Upper lobe of right lung (tissue), 1 donor: Measurements from ENCODE around the gene SMIM36. TPM values are rescaled to one million over a fixed set of nuclear protein-coding genes. Genes with fewer than 3 reads are reported as not detected.

ENCODE experiments used
- ATAC-seq: fragments of 200-7000 bp; cut with Tn5 transposase; one replicate; pipeline ENCODE4 v1.9.1; 2020; ENCODE audit warnings: mild to moderate bottlenecking, moderate library complexity
- DNase-seq: peaks from one replicate; pipeline ENCODE4 v3.0.0-alpha.2; 2020
- H3K27ac ChIP-seq: fragments of 200-600 bp; one replicate; pipeline ENCODE4 v1.8.0; 2022
- H3K27me3 ChIP-seq: fragments of 200-600 bp; one replicate; pipeline ENCODE4 v1.8.0; 2022; ENCODE audit warnings: mild to moderate bottlenecking
- H3K36me3 ChIP-seq: fragments of 200-600 bp; one replicate; pipeline ENCODE4 v1.8.0; 2022
- H3K4me1 ChIP-seq: fragments of 200-600 bp; one replicate; pipeline ENCODE4 v1.8.0; 2022
- H3K4me3 ChIP-seq: fragments of 200-600 bp; one replicate; pipeline ENCODE4 v1.8.0; 2022; ENCODE audit warnings: mild to moderate bottlenecking
- H3K9me3 ChIP-seq: fragments of 200-600 bp; one replicate; pipeline ENCODE4 v1.8.0; 2022
- intact Hi-C: fragments of 100-400 bp; cut with DNase I; formaldehyde crosslinking; loops from one replicate; pipeline ENCODE4 v1.11.0; 2022
- total RNA-seq: library from RNA; stranded (reverse); fragmentation: NEBNext Ultra II Directional; extraction: Animal tissue kit (Norgen Biotek cat#: 25700); gene quantifications from one replicate; pipeline ENCODE4 v1.2.1, GENCODE V29; 2021
- TF ChIP-seq, protein P1 (sequence below): fragments of 200-600 bp; IDR thresholded peaks from one replicate; pipeline ENCODE4 v1.8.0; 2022; ENCODE audit warnings: antibody characterized with exemption
- donor health status: DM: no; HTN: yes; CAD: no; lungs with severe emphysema.

The SMIM36 gene
- total RNA-seq, 1 donor from 2014 or later, result not detected

DNA sequence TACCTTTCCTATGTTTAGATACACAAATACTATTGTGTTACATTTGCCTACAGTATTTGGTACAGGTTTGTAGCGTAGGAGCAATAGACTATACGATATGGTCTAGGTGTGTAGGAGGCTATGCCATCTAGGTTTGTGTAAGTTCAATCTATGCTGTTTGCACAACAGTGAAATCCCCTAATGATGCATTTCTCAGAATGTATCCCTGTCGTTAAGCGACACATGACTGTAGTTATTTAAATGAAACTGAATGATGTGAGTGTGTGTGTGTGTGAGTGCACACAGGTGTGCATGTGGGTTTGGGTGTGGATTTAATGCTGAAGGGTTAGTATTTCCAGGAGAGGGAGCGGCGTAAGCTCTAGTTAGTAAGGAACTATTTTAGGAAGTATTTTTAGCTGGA lies 34.6 kb upstream of the SMIM36 start:
- ATAC-seq (no peak), DNase-seq (no peak)
- TF ChIP-seq, protein P1, sequence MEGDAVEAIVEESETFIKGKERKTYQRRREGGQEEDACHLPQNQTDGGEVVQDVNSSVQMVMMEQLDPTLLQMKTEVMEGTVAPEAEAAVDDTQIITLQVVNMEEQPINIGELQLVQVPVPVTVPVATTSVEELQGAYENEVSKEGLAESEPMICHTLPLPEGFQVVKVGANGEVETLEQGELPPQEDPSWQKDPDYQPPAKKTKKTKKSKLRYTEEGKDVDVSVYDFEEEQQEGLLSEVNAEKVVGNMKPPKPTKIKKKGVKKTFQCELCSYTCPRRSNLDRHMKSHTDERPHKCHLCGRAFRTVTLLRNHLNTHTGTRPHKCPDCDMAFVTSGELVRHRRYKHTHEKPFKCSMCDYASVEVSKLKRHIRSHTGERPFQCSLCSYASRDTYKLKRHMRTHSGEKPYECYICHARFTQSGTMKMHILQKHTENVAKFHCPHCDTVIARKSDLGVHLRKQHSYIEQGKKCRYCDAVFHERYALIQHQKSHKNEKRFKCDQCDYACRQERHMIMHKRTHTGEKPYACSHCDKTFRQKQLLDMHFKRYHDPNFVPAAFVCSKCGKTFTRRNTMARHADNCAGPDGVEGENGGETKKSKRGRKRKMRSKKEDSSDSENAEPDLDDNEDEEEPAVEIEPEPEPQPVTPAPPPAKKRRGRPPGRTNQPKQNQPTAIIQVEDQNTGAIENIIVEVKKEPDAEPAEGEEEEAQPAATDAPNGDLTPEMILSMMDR, result no peak
- Histone ChIP-seq H3K4me1 (no peaks in the 10 kb centered on the region), H3K36me3 (no peaks in the 10 kb centered on the region), H3K4me3 (no peak overlapping the region), H3K27ac (no peak overlapping the region), H3K9me3 (no peaks in the 10 kb centered on the region), H3K27me3 (no peaks in the 10 kb centered on the region)
- intact Hi-C loops, result no loop called here

DNA sequence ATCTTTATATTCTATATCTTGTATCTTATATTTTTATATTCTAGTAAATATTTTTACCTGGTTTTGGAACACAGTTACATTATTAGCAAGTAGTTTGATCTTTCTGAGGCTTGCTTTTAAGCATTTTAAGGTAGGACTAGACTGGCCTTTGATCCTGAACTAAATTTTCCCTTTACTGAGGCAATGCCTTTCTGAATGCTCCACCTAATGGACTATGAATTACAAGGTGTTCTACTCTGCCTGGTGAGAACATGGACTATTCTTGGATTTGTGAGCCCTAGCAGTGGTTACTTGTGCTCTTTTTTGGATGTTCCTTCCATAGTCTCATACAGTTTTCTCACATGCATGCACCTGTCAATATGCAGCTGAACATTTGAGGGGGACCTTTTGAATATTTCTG lies 32.5 kb upstream of the SMIM36 start:
- Histone ChIP-seq H3K27ac (no peak overlapping the region), H3K4me3 (no peak overlapping the region), H3K9me3 (no peaks in the 10 kb centered on the region), H3K4me1 (no peaks in the 10 kb centered on the region), H3K36me3 (no peaks in the 10 kb centered on the region), H3K27me3 (no peaks in the 10 kb centered on the region)
- intact Hi-C loops, result no loop called here
- TF ChIP-seq, protein P1, result no peak
- ATAC-seq (no peak), DNase-seq (no peak)

DNA sequence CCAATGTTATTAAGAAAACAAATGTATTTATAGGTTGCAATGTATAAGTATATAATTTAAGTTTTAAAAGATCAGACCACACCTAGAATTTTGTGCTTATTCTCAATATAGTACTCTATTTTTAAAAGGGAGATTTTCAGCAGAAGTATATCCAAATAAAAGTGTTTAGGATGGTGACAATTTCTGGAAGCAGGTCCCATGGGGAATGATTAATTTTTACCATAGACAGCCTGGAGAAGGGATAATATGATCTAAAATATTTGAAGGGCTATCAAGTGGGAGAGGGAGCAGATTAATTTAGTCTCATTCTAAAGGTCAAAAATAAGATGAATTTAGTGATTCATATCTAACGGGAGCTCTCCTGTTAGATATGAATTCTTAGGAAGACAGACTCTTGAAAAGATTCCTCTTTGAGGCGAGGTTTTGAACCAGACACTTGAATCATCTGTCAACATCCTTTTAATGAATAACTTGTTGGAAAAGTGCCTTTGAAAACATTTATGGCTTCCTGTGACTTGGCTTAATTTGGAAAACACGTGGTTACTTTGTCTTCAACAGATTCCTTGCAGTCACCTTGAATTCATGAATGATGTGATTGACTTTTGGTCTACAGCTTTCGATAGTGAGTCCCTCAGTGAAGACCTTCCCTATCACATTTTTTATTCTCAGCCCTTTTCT lies 29.3 kb upstream of the SMIM36 start:
- intact Hi-C loops, result no loop called here
- DNase-seq, result no peak

DNA sequence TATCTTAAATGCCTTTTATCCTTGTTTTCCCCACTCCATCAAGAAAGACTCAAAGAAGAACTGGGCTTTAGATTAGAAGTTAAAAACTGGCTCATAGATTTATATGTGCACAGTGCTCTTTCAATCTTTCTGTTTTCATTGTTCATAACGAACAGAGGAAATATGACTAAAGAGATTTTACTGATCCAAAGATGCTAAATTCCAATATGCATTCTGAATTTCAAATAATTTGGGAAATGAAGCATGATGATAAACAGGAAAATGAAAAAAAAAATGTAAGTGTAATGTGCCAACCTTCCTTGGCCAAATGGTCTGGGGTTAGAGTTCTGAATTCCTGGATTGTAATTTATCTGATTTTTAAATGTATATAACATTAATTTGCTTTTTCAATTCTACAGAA lies 25.0 kb upstream of the SMIM36 start:
- Histone ChIP-seq H3K4me3 (no peak overlapping the region), H3K27me3 (no peaks in the 10 kb centered on the region), H3K9me3 (no peaks in the 10 kb centered on the region), H3K4me1 (no peaks in the 10 kb centered on the region), H3K36me3 (no peaks in the 10 kb centered on the region), H3K27ac (no peak overlapping the region)
- DNase-seq (no peak), ATAC-seq (no peak)
- intact Hi-C loops, result loop anchor here (10.0 kb wide), 1 partner anchor 49 kb away; no protein-coding TSS in a partner anchor
- TF ChIP-seq, protein P1, result no peak

More for the DNA sequence above, 29.3 kb upstream of the SMIM36 start:
- H3K4me1 ChIP-seq, result no peaks in the 10 kb centered on the region
- no peaks in the 10 kb centered on the region for H3K27me3 ChIP-seq
- ATAC-seq, result no peak
- TF ChIP-seq, protein P1, result no peak
- H3K4me3 ChIP-seq, result no peak overlapping the region
- no peaks in the 10 kb centered on the region for H3K9me3 ChIP-seq
- no peaks in the 10 kb centered on the region for H3K36me3 ChIP-seq
- no peak overlapping the region for H3K27ac ChIP-seq

DNA sequence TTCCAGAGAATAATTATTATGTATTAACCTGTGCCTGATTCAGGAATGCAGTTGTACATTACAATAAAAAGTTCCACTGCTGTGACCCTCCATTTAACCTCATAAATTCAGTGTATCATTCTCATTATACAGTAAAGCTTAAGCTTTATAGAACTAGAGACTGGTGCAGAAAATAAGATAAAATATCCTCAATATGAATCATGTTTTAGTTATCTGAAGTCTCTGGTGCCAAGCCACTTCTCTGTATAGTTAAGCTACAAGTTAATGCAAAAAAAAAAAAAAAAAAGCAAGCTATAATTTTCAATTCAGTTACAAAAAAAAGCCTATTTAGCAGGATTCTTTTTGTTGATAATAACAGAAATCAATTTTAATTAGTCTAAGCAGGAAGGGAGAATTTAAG lies 22.4 kb upstream of the SMIM36 start:
- H3K9me3 ChIP-seq, result no peaks in the 10 kb centered on the region
- H3K4me1 ChIP-seq, result no peaks in the 10 kb centered on the region
- DNase-seq, result no peak
- H3K27me3 ChIP-seq, result no peaks in the 10 kb centered on the region
- TF ChIP-seq, protein P1, result no peak
- H3K36me3 ChIP-seq, result no peaks in the 10 kb centered on the region
- no peak overlapping the region for H3K4me3 ChIP-seq
- no peak overlapping the region for H3K27ac ChIP-seq
- no peak for ATAC-seq
- intact Hi-C loops, result loop anchor here (10.0 kb wide), 1 partner anchor 51 kb away; no protein-coding TSS in a partner anchor

DNA sequence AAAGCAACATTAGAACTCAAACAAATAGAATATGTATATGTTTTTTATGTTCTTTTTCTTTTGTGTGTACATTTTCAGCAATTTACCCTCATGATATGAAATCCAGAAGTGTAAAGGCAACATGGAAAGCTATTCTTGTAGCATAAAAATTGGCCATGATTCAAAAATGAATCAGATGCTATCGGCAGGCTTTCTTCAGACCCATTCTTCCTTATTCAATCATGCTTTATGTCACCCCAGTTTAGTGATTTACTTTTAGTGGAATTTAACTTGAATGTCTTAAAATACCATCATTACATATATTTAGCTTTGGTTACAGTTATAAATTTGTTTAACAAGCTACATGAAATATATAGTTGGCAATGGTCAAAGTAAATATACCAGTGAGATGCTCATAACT lies 21.4 kb upstream of the SMIM36 start:
- no peak overlapping the region for H3K27ac ChIP-seq
- DNase-seq, result no peak
- H3K4me3 ChIP-seq, result no peak overlapping the region
- no peak for ATAC-seq
- TF ChIP-seq, protein P1, result no peak
- no peaks in the 10 kb centered on the region for H3K9me3 ChIP-seq
- intact Hi-C loops, result loop anchor here (10.0 kb wide), 1 partner anchor 52 kb away; no protein-coding TSS in a partner anchor
- H3K27me3 ChIP-seq, result no peaks in the 10 kb centered on the region
- no peaks in the 10 kb centered on the region for H3K36me3 ChIP-seq
- H3K4me1 ChIP-seq, result no peaks in the 10 kb centered on the region
